HG03159 (cell line): ENCODE data around the gene WNT3A.
"Not testable (repeated sequence)": the region's sequence is repeated elsewhere in the genome, so short reads cannot be mapped to it uniquely, and the experiment has no call there.

Source experiments
- ATAC-seq: cut with Tn5 transposase; IDR thresholded peaks from one replicate; pipeline ENCODE4 v1.9.1; 2021; ENCODE audit warnings: mild to moderate bottlenecking, moderate library complexity; ENCODE audit not compliant: unreplicated experiment

The WNT3A gene

GRCh38 chr1:228010921-228011320 is 4.1 kb downstream of the WNT3A start:
- no peak for ATAC-seq

- ATAC-seq = no peak
Measured at GRCh38 chr1:228011721-228012311, 5.0 kb downstream of the WNT3A start.

- no peak for ATAC-seq
Measured at GRCh38 chr1:228012555-228012954, 5.8 kb downstream of the WNT3A start.

GRCh38 chr1:228013131-228013934 is 6.5 kb downstream of the WNT3A start:
- ATAC-seq = no peak

GRCh38 chr1:228013935-228014930 is 7.4 kb downstream of the WNT3A start:
- ATAC-seq = no peak

- no peak for ATAC-seq
Measured at GRCh38 chr1:228015276-228016180, 8.7 kb downstream of the WNT3A start.

- no peak for ATAC-seq
Measured at GRCh38 chr1:228016181-228016510, 9.3 kb downstream of the WNT3A start.

- ATAC-seq = no peak
Measured at GRCh38 chr1:228016653-228017355, 10.0 kb downstream of the WNT3A start.

GRCh38 chr1:228017356-228018124 is 10.7 kb downstream of the WNT3A start:
- no peak for ATAC-seq

- ATAC-seq = no peak
Measured at GRCh38 chr1:228018125-228018398, 11.3 kb downstream of the WNT3A start.

- no peak for ATAC-seq
Measured at GRCh38 chr1:228018961-228019721, 12.3 kb downstream of the WNT3A start.

- not testable (repeated sequence) for ATAC-seq
Measured at GRCh38 chr1:228019722-228020083, 12.9 kb downstream of the WNT3A start.

- no peak for ATAC-seq
Measured at GRCh38 chr1:228020686-228021354, 14.0 kb downstream of the WNT3A start.

- no peak for ATAC-seq
Measured at GRCh38 chr1:228021355-228022030, 14.7 kb downstream of the WNT3A start.

- ATAC-seq = no peak
Measured at GRCh38 chr1:228022571-228023293, 15.9 kb downstream of the WNT3A start.

- no peak for ATAC-seq
Measured at GRCh38 chr1:228023294-228023639, 16.5 kb downstream of the WNT3A start.

GRCh38 chr1:228029281-228029680 is 22.5 kb downstream of the WNT3A start:
- ATAC-seq = no peak
